Measurements from ENCODE around the gene GALNT8.
"Not testable (repeated sequence)": the region's sequence is repeated elsewhere in the genome, so short reads cannot be mapped to it uniquely, and the experiment has no call there.

GALNT8 gene

DNA sequence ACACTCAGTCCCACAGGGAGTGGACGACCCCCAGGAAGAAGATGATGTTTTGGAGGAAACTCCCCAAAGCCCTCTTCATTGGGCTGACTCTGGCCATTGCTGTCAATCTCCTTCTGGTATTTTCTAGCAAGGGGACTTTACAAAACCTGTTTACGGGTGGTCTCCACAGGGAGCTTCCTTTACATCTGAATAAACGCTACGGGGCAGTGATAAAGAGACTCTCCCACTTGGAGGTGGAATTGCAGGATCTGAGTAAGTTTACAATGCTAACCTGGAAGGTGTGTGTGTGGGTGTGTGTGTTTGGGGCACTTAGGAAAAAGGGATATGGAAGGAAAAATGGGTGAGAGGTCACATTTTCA, 416 bp downstream of the GALNT8 start:
- TF ChIP-seq, protein P1, sequence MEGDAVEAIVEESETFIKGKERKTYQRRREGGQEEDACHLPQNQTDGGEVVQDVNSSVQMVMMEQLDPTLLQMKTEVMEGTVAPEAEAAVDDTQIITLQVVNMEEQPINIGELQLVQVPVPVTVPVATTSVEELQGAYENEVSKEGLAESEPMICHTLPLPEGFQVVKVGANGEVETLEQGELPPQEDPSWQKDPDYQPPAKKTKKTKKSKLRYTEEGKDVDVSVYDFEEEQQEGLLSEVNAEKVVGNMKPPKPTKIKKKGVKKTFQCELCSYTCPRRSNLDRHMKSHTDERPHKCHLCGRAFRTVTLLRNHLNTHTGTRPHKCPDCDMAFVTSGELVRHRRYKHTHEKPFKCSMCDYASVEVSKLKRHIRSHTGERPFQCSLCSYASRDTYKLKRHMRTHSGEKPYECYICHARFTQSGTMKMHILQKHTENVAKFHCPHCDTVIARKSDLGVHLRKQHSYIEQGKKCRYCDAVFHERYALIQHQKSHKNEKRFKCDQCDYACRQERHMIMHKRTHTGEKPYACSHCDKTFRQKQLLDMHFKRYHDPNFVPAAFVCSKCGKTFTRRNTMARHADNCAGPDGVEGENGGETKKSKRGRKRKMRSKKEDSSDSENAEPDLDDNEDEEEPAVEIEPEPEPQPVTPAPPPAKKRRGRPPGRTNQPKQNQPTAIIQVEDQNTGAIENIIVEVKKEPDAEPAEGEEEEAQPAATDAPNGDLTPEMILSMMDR (IDR thresholded peaks at IDR 0.05; ENCODE audit: low read length, missing control alignments): no peak
- no peak overlapping the region for H3K4me3 ChIP-seq (replicated peaks; ENCODE audit: low read depth, low read length)
- DNase-seq (ENCODE audit: low read depth): no peak

DNA sequence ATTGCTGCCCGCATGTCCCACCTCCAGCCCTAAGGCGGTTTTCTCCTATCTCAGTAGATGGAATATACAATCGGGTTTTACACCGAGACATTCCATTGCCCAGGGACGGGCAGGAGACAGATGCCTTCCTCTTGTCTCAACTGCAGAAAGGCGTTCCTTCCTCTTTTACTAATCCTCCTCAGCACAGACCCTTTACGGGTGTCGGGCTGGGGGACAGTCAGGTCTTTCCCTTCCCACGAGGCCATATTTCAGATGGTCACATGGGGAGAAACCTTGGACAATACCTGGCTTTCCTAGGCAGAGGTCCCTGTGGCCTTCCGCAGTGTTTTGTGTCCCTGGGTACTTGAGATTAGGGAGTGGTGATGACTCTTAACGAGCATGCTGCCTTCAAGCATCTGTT, 1.4 kb downstream of the GALNT8 start:
- not testable (repeated sequence) for DNase-seq (ENCODE audit: low read depth); H3K4me3 ChIP-seq (replicated peaks; ENCODE audit: low read depth, low read length)

DNA sequence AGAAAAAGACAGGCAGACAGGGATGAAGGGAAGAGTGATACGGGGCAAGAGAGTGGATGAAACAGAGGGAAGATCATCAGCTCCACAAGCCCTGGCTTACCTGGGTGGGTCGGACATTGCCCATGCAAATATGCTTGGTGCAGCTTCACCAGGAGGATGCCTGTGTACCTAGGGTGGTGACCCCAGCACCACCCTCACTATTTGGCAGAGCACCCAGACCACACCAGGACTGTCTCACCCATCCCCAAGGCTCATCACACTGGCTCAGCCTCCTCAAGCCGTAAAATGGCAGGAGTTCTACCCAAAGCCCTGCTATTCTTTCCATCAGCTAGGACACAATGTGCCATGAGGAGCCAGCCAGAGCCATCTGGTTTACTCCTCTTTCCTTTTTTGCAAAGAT, 3.0 kb downstream of the GALNT8 start:
- no peak for DNase-seq (ENCODE audit: low read depth)
- no peak overlapping the region for H3K4me3 ChIP-seq (replicated peaks; ENCODE audit: low read depth, low read length)
- TF ChIP-seq, protein P1 (IDR thresholded peaks at IDR 0.05; ENCODE audit: low read length, missing control alignments): no peak

DNA sequence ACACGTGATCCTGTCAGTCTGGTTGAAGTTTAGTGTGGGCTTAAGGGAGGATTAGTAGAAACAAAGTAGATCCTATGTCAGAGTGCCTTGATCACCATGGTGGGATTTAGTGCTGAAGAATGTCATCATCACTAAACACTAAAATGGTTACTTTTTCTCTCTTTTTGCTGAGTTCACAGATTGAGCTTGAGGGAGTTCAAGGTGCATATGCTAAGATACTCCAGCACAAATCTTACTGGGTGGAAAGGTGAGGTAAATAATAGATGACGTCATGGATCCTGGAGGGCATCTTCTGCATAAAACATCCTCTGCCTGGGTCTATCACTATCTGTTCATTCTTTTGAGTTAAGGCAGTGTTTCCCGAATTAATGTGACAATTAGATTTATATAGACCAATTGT, 4.9 kb downstream of the GALNT8 start:
- no peak overlapping the region for H3K4me3 ChIP-seq (replicated peaks; ENCODE audit: low read depth, low read length)
- TF ChIP-seq, protein P1 (IDR thresholded peaks at IDR 0.05; ENCODE audit: low read length, missing control alignments): no peak
- DNase-seq (ENCODE audit: low read depth): no peak

DNA sequence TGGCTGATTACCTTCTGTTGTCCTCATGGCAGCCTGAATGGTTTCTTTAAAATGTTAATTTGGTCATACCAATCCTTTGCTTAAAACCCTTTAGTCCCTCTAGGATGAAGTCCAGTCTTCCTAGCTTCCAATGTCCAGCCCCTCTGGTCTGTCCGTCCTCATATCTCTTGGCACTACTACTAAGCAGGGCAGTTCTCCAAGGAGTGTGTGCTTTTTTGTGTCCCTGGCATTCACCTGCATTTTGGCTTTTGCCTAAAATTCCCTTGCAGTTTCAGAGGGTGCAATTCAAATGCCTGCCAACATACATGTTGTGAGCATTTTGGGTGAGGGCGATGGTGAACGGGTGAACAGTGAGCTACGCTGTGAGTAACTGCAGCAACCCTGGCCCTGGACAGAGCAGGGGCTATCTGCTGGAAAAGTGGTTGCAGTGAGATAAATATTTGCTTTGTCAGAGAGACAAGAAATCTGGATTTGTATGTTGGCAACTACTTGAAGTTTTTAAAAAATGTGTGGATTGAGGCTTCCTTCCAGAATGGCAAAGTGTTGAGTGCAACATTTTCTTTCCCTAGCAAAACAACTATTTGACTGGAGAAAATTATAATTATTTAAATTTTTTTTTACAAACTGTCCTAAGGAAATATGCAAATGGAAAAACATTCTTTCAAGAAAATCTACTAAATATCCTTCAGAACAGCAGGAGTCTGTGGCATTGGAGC, 14.6 kb downstream of the GALNT8 start:
- TF ChIP-seq, protein P1 (IDR thresholded peaks at IDR 0.05; ENCODE audit: low read length, missing control alignments): no peak
- no peak for DNase-seq (ENCODE audit: low read depth)
- no peak overlapping the region for H3K4me3 ChIP-seq (replicated peaks; ENCODE audit: low read depth, low read length)

DNA sequence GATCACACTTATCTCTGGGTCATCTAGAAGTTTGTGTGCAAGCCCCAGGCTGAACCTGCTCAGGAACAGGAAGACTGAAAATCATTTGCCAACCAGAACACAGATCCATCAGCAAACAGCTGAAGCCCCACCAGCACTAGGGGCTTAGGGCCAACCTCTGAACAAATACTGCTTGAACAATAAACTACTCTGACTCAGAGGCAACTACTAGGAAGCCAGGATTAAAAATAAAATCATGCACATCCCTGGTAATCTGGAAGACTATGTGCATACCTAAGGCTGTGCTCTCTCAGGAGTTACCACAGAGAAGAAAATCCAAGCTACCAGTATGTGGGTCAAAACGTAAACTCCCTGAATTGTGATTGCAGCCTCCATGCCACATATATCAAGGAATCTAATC, 15.9 kb downstream of the GALNT8 start:
- DNase-seq (ENCODE audit: low read depth): no peak
- TF ChIP-seq, protein P1 (IDR thresholded peaks at IDR 0.05; ENCODE audit: low read length, missing control alignments): no peak
- no peak overlapping the region for H3K4me3 ChIP-seq (replicated peaks; ENCODE audit: low read depth, low read length)

DNA sequence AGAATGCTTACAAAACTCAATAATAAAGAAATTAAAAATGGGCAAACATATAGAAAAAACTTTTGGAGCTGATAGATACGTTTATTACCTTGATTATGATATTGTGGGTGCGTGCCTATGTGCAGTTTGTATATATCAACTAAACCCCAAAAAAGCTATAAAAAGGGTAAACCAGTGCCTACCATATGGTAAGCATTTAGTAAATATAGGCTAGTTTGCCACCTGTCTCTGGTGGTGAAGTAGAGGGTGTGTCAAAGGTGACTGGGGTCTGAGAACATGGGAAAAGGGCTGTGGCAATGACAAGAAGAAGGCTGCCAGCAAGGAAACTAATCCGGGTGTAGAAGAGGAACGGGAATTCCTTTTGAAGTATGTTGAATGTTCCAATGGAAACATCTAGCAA, 18.3 kb downstream of the GALNT8 start:
- H3K4me3 ChIP-seq (replicated peaks; ENCODE audit: low read depth, low read length): no peak overlapping the region
- TF ChIP-seq, protein P1 (IDR thresholded peaks at IDR 0.05; ENCODE audit: low read length, missing control alignments): no peak
- no peak for DNase-seq (ENCODE audit: low read depth)

Measured in fibroblast of pulmonary artery (primary cell).